Embryonic facial prominence (tissue), 1 donor: ENCODE results near the gene CCDC148.
"Not testable (repeated sequence)": the region's sequence is repeated elsewhere in the genome, so short reads cannot be mapped to it uniquely, and the experiment has no call there.

Experiments
- DNase-seq: peaks from one replicate; pipeline ENCODE4 v3.0.0-alpha.2; 2016; ENCODE audit errors: extremely low spot score

Gene CCDC148

GRCh38 chr2:158482594-158482993 is 26.0 kb upstream of the CCDC148 start:
- no peak for DNase-seq

GRCh38 chr2:158481116-158481515 is 24.6 kb upstream of the CCDC148 start:
- no peak for DNase-seq

GRCh38 chr2:158478816-158479215 is 22.3 kb upstream of the CCDC148 start:
- no peak for DNase-seq

GRCh38 chr2:158478237-158478636 is 21.7 kb upstream of the CCDC148 start:
- DNase-seq: no peak

GRCh38 chr2:158477202-158477601 is 20.6 kb upstream of the CCDC148 start:
- DNase-seq: no peak

GRCh38 chr2:158474526-158475011 is 18.0 kb upstream of the CCDC148 start:
- not testable (repeated sequence) for DNase-seq

GRCh38 chr2:158473719-158474392 is 17.3 kb upstream of the CCDC148 start:
- no peak for DNase-seq

- DNase-seq: not testable (repeated sequence)
Measured at GRCh38 chr2:158473300-158473699, 16.7 kb upstream of the CCDC148 start.

- not testable (repeated sequence) for DNase-seq
Measured at GRCh38 chr2:158472829-158473228, 16.3 kb upstream of the CCDC148 start.

- no peak for DNase-seq
Measured at GRCh38 chr2:158467248-158467647, 10.7 kb upstream of the CCDC148 start.

GRCh38 chr2:158464426-158465281 is 8.1 kb upstream of the CCDC148 start:
- no peak for DNase-seq

GRCh38 chr2:158463496-158464095 is 7.0 kb upstream of the CCDC148 start:
- DNase-seq: no peak

GRCh38 chr2:158460632-158461297 is 4.2 kb upstream of the CCDC148 start:
- no peak for DNase-seq

GRCh38 chr2:158459161-158460003 is 2.8 kb upstream of the CCDC148 start:
- no peak for DNase-seq

- DNase-seq: no peak
Measured at GRCh38 chr2:158458617-158458920, 2.0 kb upstream of the CCDC148 start.

- no peak for DNase-seq
Measured at GRCh38 chr2:158457826-158458616, 1.5 kb upstream of the CCDC148 start.

GRCh38 chr2:158457092-158457825 is 706 bp upstream of the CCDC148 start:
- peak; percentile 46 for DNase-seq

- no peak for DNase-seq
Measured at GRCh38 chr2:158443606-158444005, 12.9 kb downstream of the CCDC148 start.

GRCh38 chr2:158439062-158439461 is 17.5 kb downstream of the CCDC148 start:
- not testable (repeated sequence) for DNase-seq

- DNase-seq: not testable (repeated sequence)
Measured at GRCh38 chr2:158433716-158434115, 22.8 kb downstream of the CCDC148 start.
